ENCODE results near the gene UROC1.

DNA sequence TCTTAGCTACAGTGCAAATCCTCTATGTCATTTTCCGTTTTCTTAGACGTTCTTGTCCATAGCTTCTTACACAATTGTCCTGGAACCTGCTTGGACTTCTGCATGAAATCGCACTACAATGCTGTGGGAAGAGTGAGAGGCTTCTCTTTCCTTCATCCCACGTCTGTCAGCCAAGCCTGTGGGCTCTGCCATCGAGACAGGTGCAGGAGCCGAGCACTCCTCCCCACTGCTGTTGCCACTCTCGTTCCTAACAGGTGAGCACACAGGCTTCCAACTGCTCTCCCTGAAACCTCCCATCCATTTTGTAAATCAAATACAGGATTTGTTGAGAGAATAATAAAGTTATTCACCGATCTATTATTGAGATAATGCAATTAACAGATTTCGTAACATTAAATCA lies 65.4 kb downstream of the UROC1 start:
- TF ChIP-seq CTCF (IDR thresholded peaks at IDR 0.05), result no peak
- TF ChIP-seq POLR2A (IDR thresholded peaks at IDR 0.05), result no peak

All from upper lobe of left lung (tissue), 4 donors.